KMS-11 (cell line): Measurements from ENCODE around the gene NIM1K.

Experiments used
- H2AFZ ChIP-seq: fragments of 200-600 bp; sonication (generic); 2 replicates; pipeline ENCODE4 v1.6.1; 2016; ENCODE audit warnings: antibody characterized with exemption, mixed run types, low read depth
- H3K27ac ChIP-seq: fragments of 200-600 bp; sonication (generic); 2 replicates; pipeline ENCODE4 v1.6.1; 2016; ENCODE audit warnings: mild to moderate bottlenecking, mixed run types
- H3K27me3 ChIP-seq: fragments of 200-600 bp; sonication (generic); 2 replicates; pipeline ENCODE4 v1.6.1; 2017; ENCODE audit warnings: mild to moderate bottlenecking, low read depth, mixed run types, moderate library complexity; ENCODE audit not compliant: insufficient read depth
- H3K36me3 ChIP-seq: fragments of 200-600 bp; sonication (generic); 2 replicates; pipeline ENCODE4 v1.6.1; 2017; ENCODE audit warnings: mild to moderate bottlenecking, mixed run types; ENCODE audit not compliant: insufficient read depth
- H3K4me1 ChIP-seq: fragments of 200-600 bp; sonication (generic); 2 replicates; pipeline ENCODE4 v1.6.1; 2016; ENCODE audit warnings: mild to moderate bottlenecking, low read depth, mixed run types; ENCODE audit not compliant: poor library complexity, severe bottlenecking
- H3K4me2 ChIP-seq: fragments of 200-600 bp; sonication (generic); 2 replicates; pipeline ENCODE4 v1.7.0; 2016; ENCODE audit warnings: mild to moderate bottlenecking, mixed run types
- H3K4me3 ChIP-seq: fragments of 200-600 bp; sonication (generic); IDR thresholded peaks from 2 replicates; pipeline ENCODE4 v1.6.1; 2017; ENCODE audit warnings: low read depth, low read length, mixed read lengths; ENCODE audit not compliant: insufficient read depth
- H3K79me2 ChIP-seq: fragments of 200-600 bp; sonication (generic); 2 replicates; pipeline ENCODE4 v1.6.1; 2016; ENCODE audit warnings: low read depth, mixed run types; ENCODE audit not compliant: insufficient read depth
- H3K9ac ChIP-seq: fragments of 200-600 bp; sonication (generic); 2 replicates; pipeline ENCODE4 v1.6.1; 2016; ENCODE audit warnings: mild to moderate bottlenecking, mixed run types
- H4K20me1 ChIP-seq: fragments of 200-600 bp; sonication (generic); 2 replicates; pipeline ENCODE4 v1.6.1; 2016; ENCODE audit warnings: mild to moderate bottlenecking, mixed run types; ENCODE audit not compliant: insufficient read depth
- CTCF ChIP-seq: fragments of 200-600 bp; sonication (generic); conservative IDR thresholded peaks from 2 replicates; pipeline ENCODE4 v1.6.1; 2017; ENCODE audit warnings: low read depth, mild to moderate bottlenecking, antibody characterized with exemption, low read length, moderate library complexity, mixed read lengths

Gene NIM1K

GRCh38 chr5:43154469-43154868 is 37.6 kb upstream of the NIM1K start:
- Histone ChIP-seq H3K27ac (no peak overlapping the region), H3K4me1 (peaks cover 6% of the 10 kb centered on the region), H2AFZ (no peak overlapping the region), H3K36me3 (no peaks in the 10 kb centered on the region), H3K4me3 (no peak overlapping the region), H3K27me3 (no peaks in the 10 kb centered on the region), H3K79me2 (no peaks in the 10 kb centered on the region), H4K20me1 (no peaks in the 10 kb centered on the region), H3K9ac (no peak overlapping the region), H3K4me2 (no peak overlapping the region)
- no peak for TF ChIP-seq CTCF

- H3K79me2 ChIP-seq: no peaks in the 10 kb centered on the region
- H3K4me3 ChIP-seq: no peak overlapping the region
- no peaks in the 10 kb centered on the region for H4K20me1 ChIP-seq
- no peak overlapping the region for H3K9ac ChIP-seq
- no peaks in the 10 kb centered on the region for H3K36me3 ChIP-seq
- H3K27ac ChIP-seq: no peak overlapping the region
- H2AFZ ChIP-seq: no peak overlapping the region
- H3K4me2 ChIP-seq: no peak overlapping the region
- H3K4me1 ChIP-seq: peaks cover 2% of the 10 kb centered on the region
- H3K27me3 ChIP-seq: no peaks in the 10 kb centered on the region
- no peak for TF ChIP-seq CTCF
Observed at GRCh38 chr5:43155394-43156096, 36.5 kb upstream of the NIM1K start.

- Histone ChIP-seq H3K27ac (no peak overlapping the region), H3K9ac (no peak overlapping the region), H3K27me3 (no peaks in the 10 kb centered on the region), H2AFZ (no peak overlapping the region), H3K4me3 (no peak overlapping the region), H3K79me2 (no peaks in the 10 kb centered on the region), H3K36me3 (0 out of 2 replicates have a peak, but pooled peaks cover 5% of the 10 kb centered on the region), H3K4me1 (no peaks in the 10 kb centered on the region), H3K4me2 (no peak overlapping the region), H4K20me1 (no peaks in the 10 kb centered on the region)
- TF ChIP-seq CTCF: no peak
Observed at GRCh38 chr5:43156388-43156787, 35.6 kb upstream of the NIM1K start.

- Histone ChIP-seq H3K9ac (no peak overlapping the region), H3K79me2 (no peaks in the 10 kb centered on the region), H3K27me3 (no peaks in the 10 kb centered on the region), H3K4me1 (no peaks in the 10 kb centered on the region), H3K4me2 (no peak overlapping the region), H4K20me1 (no peaks in the 10 kb centered on the region), H2AFZ (no peak overlapping the region), H3K27ac (no peak overlapping the region), H3K36me3 (peaks cover 9% of the 10 kb centered on the region; the same call in 1 of the 2 replicates), H3K4me3 (no peak overlapping the region)
- TF ChIP-seq CTCF: no peak
Observed at GRCh38 chr5:43157068-43157467, 35.0 kb upstream of the NIM1K start.
